ENCODE data around the gene KIF3C. TPM values are rescaled to one million over a fixed set of nuclear protein-coding genes. Genes with fewer than 3 reads are reported as not detected.
"Not testable (repeated sequence)": the region's sequence is repeated elsewhere in the genome, so short reads cannot be mapped to it uniquely, and the experiment has no call there.

The KIF3C gene
- 3.7 TPM for total RNA-seq

DNA sequence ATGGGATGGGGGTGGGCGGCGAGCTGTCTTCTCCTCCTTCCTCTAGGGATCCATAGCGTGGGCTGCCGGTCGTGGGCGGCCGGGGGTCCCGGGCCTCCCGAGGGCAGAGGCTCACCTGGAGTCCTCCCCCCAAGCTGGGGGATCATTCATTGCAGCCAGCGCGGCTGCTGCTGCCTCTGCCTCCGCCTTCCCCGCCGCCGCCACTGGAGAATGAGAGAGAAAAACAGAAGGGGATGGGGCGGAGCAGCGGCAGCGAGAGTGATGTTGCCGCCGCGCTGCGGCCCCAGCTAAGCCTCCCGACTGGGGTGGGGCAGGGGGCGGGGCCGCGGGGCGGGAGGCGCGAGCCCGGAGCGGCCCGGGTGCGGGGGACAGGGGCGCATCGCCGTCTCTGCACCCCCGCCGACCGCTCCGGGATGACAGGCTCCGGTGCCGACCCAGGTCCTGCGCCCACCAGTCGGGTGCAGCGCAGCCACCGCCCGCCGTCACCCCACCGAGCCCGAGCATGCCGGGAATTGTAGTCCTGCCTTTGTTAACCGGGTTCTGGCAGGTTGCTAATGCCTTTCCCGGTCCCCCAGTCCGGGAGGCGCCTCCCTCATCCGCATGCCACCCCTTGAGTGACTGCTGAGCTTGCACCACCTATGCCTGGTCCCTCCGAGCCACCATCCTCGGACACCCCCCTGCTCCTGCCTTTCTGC is at the start of gene KIF3C:
KIF3C (minus strand) TSS at position 225 of the 695 bp plus-strand sequence. CDS start 580 bp downstream, outside the sequence.
- Histone ChIP-seq H3K4me3 (ENCODE audit: low read length in 3 of 3) (peak within 1 kb of the TSS; percentile 78 to 81 (median 81)), H3K27ac (ENCODE audit: low read depth, low read length) (no peak within 1 kb of the TSS), H3K27me3 (ENCODE audit: control insufficient read depth in 3 of 3, insufficient read depth in 3 of 3, low read length in 3 of 3) (no peaks in the 10 kb centered on the region), H3K36me3 (ENCODE audit: control insufficient read depth in 3 of 3, insufficient read depth in 3 of 3, low read length in 3 of 3) (no peaks in the 10 kb centered on the region), H3K9me3 (ENCODE audit: control insufficient read depth in 3 of 3, low read length in 3 of 3) (no peaks in the 10 kb centered on the region), H3K9ac (ENCODE audit: low read depth in 1 of 3, low read length in 3 of 3) (peak within 1 kb of the TSS; percentile 64 to 78 (median 70)), H3K4me1 (ENCODE audit: control insufficient read depth in 3 of 3, insufficient read depth in 3 of 3, low read length in 3 of 3) (peaks cover 7 to 28% (median 20%) of the 10 kb centered on the region in 3 donors)

DNA sequence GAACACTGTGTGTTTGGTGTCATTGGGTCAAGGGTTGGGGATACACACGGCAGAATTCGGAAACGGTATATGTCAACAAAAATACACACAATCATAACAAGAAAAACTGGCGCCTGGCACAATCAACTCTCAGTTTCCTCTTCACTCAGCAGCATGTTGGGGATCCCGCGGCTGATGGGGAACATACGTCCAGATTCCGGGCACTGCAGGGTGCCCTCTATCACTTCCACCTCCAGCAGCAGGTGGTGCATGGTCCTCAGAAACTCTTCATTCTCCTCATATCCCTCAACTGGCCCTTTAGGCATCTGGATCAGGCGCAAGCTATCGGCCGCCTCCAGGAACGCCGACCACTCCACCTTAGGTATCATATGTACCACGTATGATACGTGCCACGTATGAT is 45.8 kb upstream of the KIF3C start:
- H3K4me1 ChIP-seq (ENCODE audit: control insufficient read depth in 3 of 3, insufficient read depth in 3 of 3, low read length in 3 of 3); H3K27me3 ChIP-seq (ENCODE audit: control insufficient read depth in 3 of 3, insufficient read depth in 3 of 3, low read length in 3 of 3); H3K9ac ChIP-seq (ENCODE audit: low read depth in 1 of 3, low read length in 3 of 3); H3K27ac ChIP-seq (ENCODE audit: low read depth, low read length); H3K9me3 ChIP-seq (ENCODE audit: control insufficient read depth in 3 of 3, low read length in 3 of 3); H3K36me3 ChIP-seq (ENCODE audit: control insufficient read depth in 3 of 3, insufficient read depth in 3 of 3, low read length in 3 of 3); H3K4me3 ChIP-seq (ENCODE audit: low read length in 3 of 3): not testable (repeated sequence)

DNA sequence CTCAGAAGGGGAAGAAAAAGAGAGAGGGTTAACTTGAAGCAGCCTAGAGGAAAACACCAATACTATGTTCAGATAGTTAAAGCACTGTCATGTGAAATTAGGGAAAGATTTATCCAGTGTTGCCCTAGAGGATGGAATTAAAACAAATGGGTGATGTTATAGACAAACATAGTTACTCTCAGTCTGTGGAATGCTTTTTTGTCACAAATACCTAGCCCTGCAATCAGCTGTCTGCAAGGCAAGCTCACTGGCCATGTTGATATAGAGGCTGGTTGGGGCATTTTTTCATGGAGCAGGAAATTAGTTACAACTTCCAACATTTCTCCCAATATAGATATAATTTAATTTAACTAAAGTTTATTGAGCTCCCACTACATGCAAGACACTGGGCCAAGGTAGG is 43.2 kb upstream of the KIF3C start:
- Histone ChIP-seq H3K4me1 (ENCODE audit: control insufficient read depth in 3 of 3, insufficient read depth in 3 of 3, low read length in 3 of 3) (peaks cover 0 to 2% (median 0%) of the 10 kb centered on the region in 3 donors), H3K9ac (ENCODE audit: low read depth in 1 of 3, low read length in 3 of 3) (no peak overlapping the region)

DNA sequence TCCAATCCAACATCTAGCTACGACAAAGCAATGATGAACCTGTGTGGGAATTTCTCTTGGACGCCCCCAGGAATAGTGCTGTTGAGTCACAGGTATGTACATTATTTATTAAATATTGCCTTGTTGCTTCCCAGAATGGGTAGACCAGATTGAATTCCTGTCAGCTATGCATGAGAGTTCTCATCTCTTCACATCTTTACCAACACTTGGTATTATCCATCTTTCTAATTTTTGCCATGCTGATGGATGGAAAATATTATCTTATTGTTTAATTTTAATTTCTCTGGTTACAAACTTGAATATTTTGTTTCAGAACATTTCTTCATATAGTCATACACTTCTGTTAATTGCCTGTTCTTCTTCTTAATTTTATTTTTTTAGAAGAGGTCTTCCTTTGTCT is 42.0 kb upstream of the KIF3C start:
- Histone ChIP-seq H3K9ac (ENCODE audit: low read depth in 1 of 3, low read length in 3 of 3) (no peak overlapping the region), H3K4me3 (ENCODE audit: low read length in 3 of 3) (no peak overlapping the region), H3K4me1 (ENCODE audit: control insufficient read depth in 3 of 3, insufficient read depth in 3 of 3, low read length in 3 of 3) (peaks cover 0 to 7% (median 3%) of the 10 kb centered on the region in 3 donors), H3K9me3 (ENCODE audit: control insufficient read depth in 3 of 3, low read length in 3 of 3) (no peaks in the 10 kb centered on the region), H3K36me3 (ENCODE audit: control insufficient read depth in 3 of 3, insufficient read depth in 3 of 3, low read length in 3 of 3) (no peaks in the 10 kb centered on the region), H3K27ac (ENCODE audit: low read depth, low read length) (no peak overlapping the region), H3K27me3 (ENCODE audit: control insufficient read depth in 3 of 3, insufficient read depth in 3 of 3, low read length in 3 of 3) (no peaks in the 10 kb centered on the region)

More for the DNA sequence above, 43.2 kb upstream of the KIF3C start:
- Histone ChIP-seq H3K27me3 (ENCODE audit: control insufficient read depth in 3 of 3, insufficient read depth in 3 of 3, low read length in 3 of 3) (no peaks in the 10 kb centered on the region), H3K36me3 (ENCODE audit: control insufficient read depth in 3 of 3, insufficient read depth in 3 of 3, low read length in 3 of 3) (no peaks in the 10 kb centered on the region), H3K4me3 (ENCODE audit: low read length in 3 of 3) (no peak overlapping the region), H3K27ac (ENCODE audit: low read depth, low read length) (no peak overlapping the region), H3K9me3 (ENCODE audit: control insufficient read depth in 3 of 3, low read length in 3 of 3) (no peaks in the 10 kb centered on the region)

DNA sequence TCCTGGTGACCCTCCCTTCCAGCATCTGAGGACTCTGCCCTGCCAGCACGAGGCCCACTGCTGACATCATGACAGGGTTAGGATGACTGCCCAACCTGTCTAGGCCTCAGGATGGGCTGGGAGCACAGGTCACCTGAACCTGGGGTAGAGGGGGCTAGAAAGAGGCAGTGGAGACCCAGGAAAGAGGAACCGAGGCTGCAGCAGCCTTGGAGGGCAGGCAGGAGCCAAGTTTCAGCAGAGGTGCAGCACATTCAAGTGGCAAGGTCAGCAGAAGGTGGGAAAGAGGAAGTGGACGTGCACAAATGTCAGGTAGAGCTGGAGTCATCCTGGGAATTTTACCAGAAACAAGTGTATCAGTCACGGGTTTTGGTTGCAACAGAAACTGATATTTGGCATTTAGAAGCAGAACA is 37.9 kb upstream of the KIF3C start:
- Histone ChIP-seq H3K27ac (ENCODE audit: low read depth, low read length) (no peak overlapping the region), H3K9me3 (ENCODE audit: control insufficient read depth in 3 of 3, low read length in 3 of 3) (no peaks in the 10 kb centered on the region), H3K27me3 (ENCODE audit: control insufficient read depth in 3 of 3, insufficient read depth in 3 of 3, low read length in 3 of 3) (no peaks in the 10 kb centered on the region), H3K9ac (ENCODE audit: low read depth in 1 of 3, low read length in 3 of 3) (peak overlapping the region in 1 of 3 donors; percentile 17), H3K4me3 (ENCODE audit: low read length in 3 of 3) (no peak overlapping the region), H3K4me1 (ENCODE audit: control insufficient read depth in 3 of 3, insufficient read depth in 3 of 3, low read length in 3 of 3) (peaks cover 17 to 36% (median 21%) of the 10 kb centered on the region in 3 donors), H3K36me3 (ENCODE audit: control insufficient read depth in 3 of 3, insufficient read depth in 3 of 3, low read length in 3 of 3) (no peaks in the 10 kb centered on the region)

DNA sequence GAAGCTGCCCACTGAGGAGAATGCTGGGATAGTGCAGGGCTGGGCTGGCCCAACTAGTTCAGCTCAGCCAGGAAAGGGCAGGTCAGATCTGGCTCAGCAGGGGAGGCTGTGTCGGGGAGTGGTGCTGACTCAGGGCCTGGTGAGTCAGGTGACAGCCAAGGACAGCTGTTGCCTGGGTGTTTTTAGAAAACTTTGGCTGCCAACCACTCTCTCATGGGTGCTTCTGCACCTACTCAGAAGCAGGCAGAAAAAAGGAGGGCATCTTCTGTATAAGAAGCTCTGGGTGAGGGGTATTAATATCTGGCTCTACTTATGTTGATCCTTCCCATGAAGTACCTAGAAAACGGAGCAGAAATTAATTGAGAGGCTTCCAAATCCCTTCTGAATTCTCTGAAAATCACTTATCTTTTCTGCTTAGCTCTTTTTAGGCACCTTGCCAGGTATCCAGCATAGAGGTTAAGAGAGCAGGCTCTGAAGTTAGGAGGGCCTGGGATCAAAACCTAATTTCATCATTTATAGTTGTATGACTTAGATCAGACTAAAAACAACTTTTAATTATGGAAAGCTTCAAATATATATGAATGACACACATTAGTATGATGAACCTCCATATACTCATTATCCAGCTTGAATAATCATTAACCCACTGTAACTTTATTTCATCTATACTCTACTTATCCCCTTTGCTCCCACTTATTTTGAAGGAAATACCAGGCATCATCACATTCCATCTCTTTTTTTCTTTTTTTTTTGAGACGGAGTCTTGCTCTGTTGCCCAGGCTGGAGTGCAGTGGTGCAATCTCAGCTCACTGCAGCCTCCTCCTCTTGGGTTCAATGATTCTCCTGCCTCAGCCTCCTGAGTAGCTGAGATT is 36.1 kb upstream of the KIF3C start:
- Histone ChIP-seq H3K36me3 (ENCODE audit: control insufficient read depth in 3 of 3, insufficient read depth in 3 of 3, low read length in 3 of 3) (no peaks in the 10 kb centered on the region), H3K9ac (ENCODE audit: low read depth in 1 of 3, low read length in 3 of 3) (peak overlapping the region; percentile 60 to 76 (median 62)), H3K4me1 (ENCODE audit: control insufficient read depth in 3 of 3, insufficient read depth in 3 of 3, low read length in 3 of 3) (peaks cover 17 to 36% (median 21%) of the 10 kb centered on the region in 3 donors)

DNA sequence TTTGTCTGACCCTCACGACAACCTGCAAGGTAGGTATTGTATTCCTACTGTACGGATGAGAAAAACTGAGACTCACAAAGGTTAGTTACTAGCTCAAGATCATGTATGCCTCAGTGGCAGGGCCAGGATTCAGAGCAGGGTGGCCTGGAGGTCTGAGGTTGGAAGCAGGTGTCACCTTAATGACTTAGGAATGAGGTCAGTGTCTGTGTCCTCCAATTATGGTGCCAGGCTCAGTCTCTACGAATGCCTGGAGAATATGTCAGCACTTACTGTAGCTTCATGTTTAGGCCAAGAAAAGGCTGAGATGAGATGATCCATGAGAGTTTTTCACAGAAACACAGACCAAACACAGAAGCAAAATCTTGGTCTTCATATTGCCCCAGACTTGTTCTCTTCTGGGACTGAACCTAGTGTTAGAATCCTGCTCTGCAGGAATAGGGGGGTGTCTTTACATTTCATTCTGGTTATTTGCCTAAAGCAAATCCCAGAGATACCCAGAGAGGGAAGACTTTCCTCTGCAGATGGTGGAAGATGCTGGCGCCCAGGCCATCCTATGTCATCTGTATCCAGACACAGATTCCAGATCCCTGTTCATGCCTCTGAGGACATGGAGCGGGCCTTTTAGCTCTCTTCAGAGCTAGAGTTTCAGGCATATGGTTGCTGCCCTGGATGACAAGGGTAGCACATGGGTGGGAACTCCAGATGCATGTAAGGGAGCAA is 35.3 kb upstream of the KIF3C start:
- Histone ChIP-seq H3K27ac (ENCODE audit: low read depth, low read length) (peak overlapping the region; percentile 91), H3K9me3 (ENCODE audit: control insufficient read depth in 3 of 3, low read length in 3 of 3) (no peaks in the 10 kb centered on the region), H3K4me1 (ENCODE audit: control insufficient read depth in 3 of 3, insufficient read depth in 3 of 3, low read length in 3 of 3) (peaks cover 19 to 41% (median 24%) of the 10 kb centered on the region in 3 donors), H3K27me3 (ENCODE audit: control insufficient read depth in 3 of 3, insufficient read depth in 3 of 3, low read length in 3 of 3) (no peaks in the 10 kb centered on the region), H3K4me3 (ENCODE audit: low read length in 3 of 3) (peak overlapping the region in 1 of 3 donors; percentile 13), H3K9ac (ENCODE audit: low read depth in 1 of 3, low read length in 3 of 3) (peak overlapping the region; percentile 45 to 76 (median 60)), H3K36me3 (ENCODE audit: control insufficient read depth in 3 of 3, insufficient read depth in 3 of 3, low read length in 3 of 3) (no peaks in the 10 kb centered on the region)

More for the DNA sequence above, 36.1 kb upstream of the KIF3C start:
- peak overlapping the region; percentile 91 for H3K27ac ChIP-seq (ENCODE audit: low read depth, low read length)
- H3K9me3 ChIP-seq (ENCODE audit: control insufficient read depth in 3 of 3, low read length in 3 of 3) = no peaks in the 10 kb centered on the region
- H3K4me3 ChIP-seq (ENCODE audit: low read length in 3 of 3) = no peak overlapping the region
- no peaks in the 10 kb centered on the region for H3K27me3 ChIP-seq (ENCODE audit: control insufficient read depth in 3 of 3, insufficient read depth in 3 of 3, low read length in 3 of 3)

DNA sequence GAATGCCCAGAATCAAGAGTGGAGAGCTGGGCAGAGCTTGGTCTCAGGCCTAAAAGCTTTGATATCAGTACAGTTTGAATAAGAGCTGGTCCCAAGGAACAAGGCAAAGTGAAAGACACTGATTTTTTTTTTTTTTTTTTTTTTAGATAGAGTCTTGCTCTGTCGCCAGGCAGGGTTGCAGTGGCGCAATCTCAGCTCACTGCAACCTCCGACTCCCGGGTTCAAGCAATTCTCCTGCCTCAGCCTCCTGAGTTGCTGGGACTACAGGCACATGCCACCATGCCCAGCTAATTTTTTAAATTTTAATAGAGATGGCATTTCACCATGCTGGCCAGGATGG is 34.4 kb upstream of the KIF3C start:
- not testable (repeated sequence) for H3K9ac ChIP-seq (ENCODE audit: low read depth in 1 of 3, low read length in 3 of 3); H3K9me3 ChIP-seq (ENCODE audit: control insufficient read depth in 3 of 3, low read length in 3 of 3); H3K4me3 ChIP-seq (ENCODE audit: low read length in 3 of 3); H3K36me3 ChIP-seq (ENCODE audit: control insufficient read depth in 3 of 3, insufficient read depth in 3 of 3, low read length in 3 of 3); H3K27me3 ChIP-seq (ENCODE audit: control insufficient read depth in 3 of 3, insufficient read depth in 3 of 3, low read length in 3 of 3)
- H3K27ac ChIP-seq (ENCODE audit: low read depth, low read length) = peak overlapping the region; percentile 91
- H3K4me1 ChIP-seq (ENCODE audit: control insufficient read depth in 3 of 3, insufficient read depth in 3 of 3, low read length in 3 of 3) = peaks cover 28 to 51% (median 34%) of the 10 kb centered on the region in 3 donors

DNA sequence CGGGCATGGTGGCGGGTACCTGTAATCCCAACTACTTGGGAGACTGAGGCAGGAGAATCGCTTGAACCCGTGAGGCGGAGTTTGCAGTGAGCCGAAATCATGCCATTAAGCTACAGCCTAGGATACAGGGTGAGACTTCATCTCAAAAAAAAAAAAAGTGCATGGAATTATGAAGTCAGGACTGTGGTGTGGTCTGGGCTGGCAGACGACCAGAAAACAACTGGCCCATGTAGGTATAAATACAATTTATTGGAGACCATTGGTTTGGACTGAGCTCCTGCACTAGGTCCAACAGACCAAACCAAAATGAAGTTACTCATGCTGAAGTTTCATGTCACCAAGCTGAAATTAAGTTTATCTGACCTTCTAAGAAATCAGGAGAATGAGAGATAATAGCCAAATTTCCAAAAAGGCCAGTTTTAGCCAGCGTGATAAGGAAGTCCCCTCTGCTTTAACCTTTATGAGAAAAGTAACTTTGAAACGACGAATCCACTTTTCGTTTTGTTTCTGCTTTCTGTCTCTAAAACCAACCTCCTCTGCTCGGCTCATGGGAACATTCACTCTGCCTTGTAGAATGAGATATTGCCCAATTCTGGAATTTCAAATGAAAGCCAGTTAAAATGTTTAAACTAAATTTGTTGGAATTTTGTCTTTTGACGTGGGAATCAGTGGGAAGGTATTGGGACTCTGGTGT is 33.9 kb upstream of the KIF3C start:
- H3K9me3 ChIP-seq (ENCODE audit: control insufficient read depth in 3 of 3, low read length in 3 of 3) = no peaks in the 10 kb centered on the region
- no peak overlapping the region for H3K4me3 ChIP-seq (ENCODE audit: low read length in 3 of 3)
- no peak overlapping the region for H3K9ac ChIP-seq (ENCODE audit: low read depth in 1 of 3, low read length in 3 of 3)
- H3K27me3 ChIP-seq (ENCODE audit: control insufficient read depth in 3 of 3, insufficient read depth in 3 of 3, low read length in 3 of 3) = no peaks in the 10 kb centered on the region
- H3K27ac ChIP-seq (ENCODE audit: low read depth, low read length) = peak overlapping the region; percentile 77
- peaks cover 31 to 55% (median 39%) of the 10 kb centered on the region in 3 donors for H3K4me1 ChIP-seq (ENCODE audit: control insufficient read depth in 3 of 3, insufficient read depth in 3 of 3, low read length in 3 of 3)
- no peaks in the 10 kb centered on the region for H3K36me3 ChIP-seq (ENCODE audit: control insufficient read depth in 3 of 3, insufficient read depth in 3 of 3, low read length in 3 of 3)
